GM12891 (cell line): ENCODE data around the gene MAP2K1.
"Not testable (repeated sequence)": the region's sequence is repeated elsewhere in the genome, so short reads cannot be mapped to it uniquely, and the experiment has no call there.

Experiments used
- DNase-seq: peaks from one replicate; pipeline ENCODE4 v3.0.0; 2011; ENCODE audit warnings: low spot score; ENCODE audit not compliant: insufficient read length
- FAIRE-seq: peaks from 2 replicates; lab custom pipeline; 2011; peaks lifted over from hg19 to GRCh38; lab: Jason Lieb, UNC
- PAX5 ChIP-seq: IDR thresholded peaks from 2 replicates; pipeline ENCODE4 v1.6.1; 2011; ENCODE audit warnings: low read length, moderate library complexity, mild to moderate bottlenecking; ENCODE audit not compliant: insufficient read depth, severe bottlenecking
- POLR2A ChIP-seq: IDR thresholded peaks from 2 replicates; pipeline ENCODE4 v1.6.1; 2011; ENCODE audit warnings: low read depth, low read length, control low read depth
- POLR2AphosphoS5 ChIP-seq: IDR thresholded peaks from 2 replicates; pipeline ENCODE4 v1.6.1; 2011; ENCODE audit warnings: low read depth, low read length, control low read depth
- POU2F2 ChIP-seq: IDR thresholded peaks from 2 replicates; pipeline ENCODE4 v1.6.1; 2011; ENCODE audit warnings: low read depth, mild to moderate bottlenecking, control low read depth, low read length, moderate library complexity
- SPI1 ChIP-seq: IDR thresholded peaks from 2 replicates; pipeline ENCODE4 v1.6.1; 2011; ENCODE audit warnings: low read depth, low read length, control low read depth
- TAF1 ChIP-seq: IDR thresholded peaks from 2 replicates; pipeline ENCODE4 v1.6.1; 2011; ENCODE audit warnings: low read depth, low read length, control low read depth

MAP2K1 gene

GRCh38 chr15:66374179-66374578 lies 12.5 kb upstream of the MAP2K1 start:
- TF ChIP-seq TAF1 (no peak), POLR2A (no peak), SPI1 (no peak)
- DNase-seq (no peak), FAIRE-seq (no peak)

GRCh38 chr15:66378814-66379430 lies 7.8 kb upstream of the MAP2K1 start:
- no peak for DNase-seq
- FAIRE-seq, result no peak
- TF ChIP-seq POLR2AphosphoS5 (no peak), TAF1 (no peak), POLR2A (no peak), PAX5 (no peak), POU2F2 (no peak), SPI1 (no peak)

GRCh38 chr15:66381376-66381775 lies 5.3 kb upstream of the MAP2K1 start:
- DNase-seq, FAIRE-seq: not testable (repeated sequence)

- FAIRE-seq (peak; percentile 76), DNase-seq (no peak)
- TF ChIP-seq POU2F2 (no peak), SPI1 (no peak), POLR2A (no peak), PAX5 (no peak), POLR2AphosphoS5 (no peak), TAF1 (no peak)
These were observed 691 bp downstream of the MAP2K1 start for GRCh38 chr15:66387163-66388042.

- no peak for DNase-seq
- TF ChIP-seq SPI1, result no peak
- no peak for TF ChIP-seq PAX5
- TF ChIP-seq POU2F2, result no peak
- TF ChIP-seq POLR2AphosphoS5, result no peak
- TF ChIP-seq POLR2A, result no peak
- no peak for TF ChIP-seq TAF1
- FAIRE-seq, result no peak
These were observed 1.3 kb downstream of the MAP2K1 start for GRCh38 chr15:66388043-66388363.

GRCh38 chr15:66388576-66388975 lies 1.9 kb downstream of the MAP2K1 start:
- DNase-seq (no peak), FAIRE-seq (no peak)
- no peak for TF ChIP-seq PAX5
- TF ChIP-seq TAF1, result no peak
- TF ChIP-seq POLR2A, result no peak
- TF ChIP-seq POU2F2, result no peak
- no peak for TF ChIP-seq SPI1
- no peak for TF ChIP-seq POLR2AphosphoS5

GRCh38 chr15:66389098-66389858 lies 2.6 kb downstream of the MAP2K1 start:
- FAIRE-seq (no peak), DNase-seq (no peak)
- TF ChIP-seq PAX5 (peak; percentile 90), POU2F2 (no peak), TAF1 (no peak), POLR2AphosphoS5 (no peak), POLR2A (no peak), SPI1 (no peak)

- TF ChIP-seq TAF1 (no peak), POLR2AphosphoS5 (no peak), PAX5 (no peak), POU2F2 (no peak), POLR2A (no peak), SPI1 (no peak)
- FAIRE-seq (peak; percentile 86), DNase-seq (no peak)
These were observed 3.2 kb downstream of the MAP2K1 start for GRCh38 chr15:66389859-66390381.

GRCh38 chr15:66390678-66391077 lies 4.0 kb downstream of the MAP2K1 start:
- DNase-seq (no peak), FAIRE-seq (peak; percentile 82)
- no peak for TF ChIP-seq POLR2AphosphoS5
- no peak for TF ChIP-seq POLR2A
- peak; percentile 81 for TF ChIP-seq POU2F2
- no peak for TF ChIP-seq TAF1
- peak; percentile 99 for TF ChIP-seq SPI1
- TF ChIP-seq PAX5, result no peak

- not testable (repeated sequence) for DNase-seq, FAIRE-seq
These were observed 6.3 kb downstream of the MAP2K1 start for GRCh38 chr15:66393037-66393436.
